Measurements from ENCODE around the gene NANOG. TPM values are rescaled to one million over a fixed set of nuclear protein-coding genes. Genes with fewer than 3 reads are reported as not detected.
"Not testable (repeated sequence)": the region's sequence is repeated elsewhere in the genome, so short reads cannot be mapped to it uniquely, and the experiment has no call there.

Gene NANOG
- total RNA-seq, 4 donors from 2014 or later = 0.26 TPM; not detected in 3

DNA sequence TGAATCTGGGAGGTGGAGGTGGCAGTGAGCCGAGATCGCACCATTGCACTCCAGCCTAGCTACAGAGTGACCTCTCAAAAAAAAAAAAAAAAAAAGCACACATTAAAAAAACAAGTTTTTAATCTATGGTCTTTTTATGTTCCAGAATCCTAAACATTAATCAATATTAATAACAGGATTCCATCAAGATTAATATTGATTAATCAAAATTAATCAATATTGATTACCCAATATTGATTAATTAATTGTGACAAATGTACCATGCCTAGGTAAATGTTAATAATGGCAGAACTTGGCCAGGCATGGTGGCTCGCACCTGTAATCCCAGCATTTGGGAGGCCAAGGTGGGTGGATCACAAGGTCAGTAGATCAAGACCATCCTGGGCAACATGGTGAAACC lies 7.9 kb upstream of the NANOG start:
- Histone ChIP-seq H3K27me3 (peaks cover 0 to 4% (median 0%) of the 10 kb centered on the region in 4 donors), H3K4me1 (no peaks in the 10 kb centered on the region), H3K27ac (no peak overlapping the region), H3K4me3 (no peak overlapping the region), H3K36me3 (no peaks in the 10 kb centered on the region), H3K9me3 (no peaks in the 10 kb centered on the region)
- intact Hi-C loops (cut with DNase I) = no loop called here
- DNase-seq = no peak
- TF ChIP-seq, protein P1, sequence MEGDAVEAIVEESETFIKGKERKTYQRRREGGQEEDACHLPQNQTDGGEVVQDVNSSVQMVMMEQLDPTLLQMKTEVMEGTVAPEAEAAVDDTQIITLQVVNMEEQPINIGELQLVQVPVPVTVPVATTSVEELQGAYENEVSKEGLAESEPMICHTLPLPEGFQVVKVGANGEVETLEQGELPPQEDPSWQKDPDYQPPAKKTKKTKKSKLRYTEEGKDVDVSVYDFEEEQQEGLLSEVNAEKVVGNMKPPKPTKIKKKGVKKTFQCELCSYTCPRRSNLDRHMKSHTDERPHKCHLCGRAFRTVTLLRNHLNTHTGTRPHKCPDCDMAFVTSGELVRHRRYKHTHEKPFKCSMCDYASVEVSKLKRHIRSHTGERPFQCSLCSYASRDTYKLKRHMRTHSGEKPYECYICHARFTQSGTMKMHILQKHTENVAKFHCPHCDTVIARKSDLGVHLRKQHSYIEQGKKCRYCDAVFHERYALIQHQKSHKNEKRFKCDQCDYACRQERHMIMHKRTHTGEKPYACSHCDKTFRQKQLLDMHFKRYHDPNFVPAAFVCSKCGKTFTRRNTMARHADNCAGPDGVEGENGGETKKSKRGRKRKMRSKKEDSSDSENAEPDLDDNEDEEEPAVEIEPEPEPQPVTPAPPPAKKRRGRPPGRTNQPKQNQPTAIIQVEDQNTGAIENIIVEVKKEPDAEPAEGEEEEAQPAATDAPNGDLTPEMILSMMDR (IDR thresholded peaks at IDR 0.05) = no peak
- TF ChIP-seq POLR2A (IDR thresholded peaks at IDR 0.05) = no peak
- 63 to 80% methylated on average over 3 of the region's 3 CpGs for WGBS, 2 donors

- Histone ChIP-seq H3K9me3 (no peaks in the 10 kb centered on the region), H3K27me3 (peaks cover 0 to 10% (median 0%) of the 10 kb centered on the region in 4 donors), H3K36me3 (no peaks in the 10 kb centered on the region), H3K4me1 (no peaks in the 10 kb centered on the region), H3K27ac (no peak overlapping the region), H3K4me3 (no peak overlapping the region)
- TF ChIP-seq POLR2A (IDR thresholded peaks at IDR 0.05) = no peak
- TF ChIP-seq, protein P1 (IDR thresholded peaks at IDR 0.05) = no peak
- WGBS, 2 donors = 90 to 100% methylated on average over 1 to 6 of the region's 6 CpGs
- intact Hi-C loops (cut with DNase I) = no loop called here
- DNase-seq = no peak
These were observed 7.1 kb upstream of the NANOG start for GRCh38 chr12:7782055-7782454.

DNA sequence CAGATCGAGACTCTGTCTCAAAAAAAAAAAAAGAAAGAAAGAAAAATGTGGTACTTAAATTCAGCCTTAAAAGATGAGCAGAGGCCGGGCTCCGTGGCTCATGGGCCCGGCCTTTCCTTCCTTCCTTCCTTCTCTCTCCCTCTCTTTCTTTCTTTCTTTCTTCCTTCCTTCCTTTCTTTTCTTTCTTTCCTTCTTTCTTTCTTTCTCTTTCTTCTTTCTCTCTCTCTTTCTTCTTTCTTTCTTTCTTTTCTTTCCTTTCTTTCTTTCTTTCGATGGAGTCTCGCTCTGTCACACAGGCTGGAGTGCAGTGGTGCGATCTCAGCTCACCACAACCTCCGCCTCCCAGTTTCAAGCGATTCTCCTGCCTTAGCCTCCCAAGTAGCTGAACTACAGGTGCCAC lies 5.8 kb upstream of the NANOG start:
- H3K4me3 ChIP-seq; H3K27ac ChIP-seq; H3K36me3 ChIP-seq; H3K9me3 ChIP-seq; H3K4me1 ChIP-seq; intact Hi-C loops (cut with DNase I); DNase-seq: not testable (repeated sequence)
- peaks cover 0 to 24% (median 1%) of the 10 kb centered on the region in 4 donors for H3K27me3 ChIP-seq
- 85 to 87% methylated on average over 8 to 9 of the region's 9 CpGs for WGBS, 2 donors

DNA sequence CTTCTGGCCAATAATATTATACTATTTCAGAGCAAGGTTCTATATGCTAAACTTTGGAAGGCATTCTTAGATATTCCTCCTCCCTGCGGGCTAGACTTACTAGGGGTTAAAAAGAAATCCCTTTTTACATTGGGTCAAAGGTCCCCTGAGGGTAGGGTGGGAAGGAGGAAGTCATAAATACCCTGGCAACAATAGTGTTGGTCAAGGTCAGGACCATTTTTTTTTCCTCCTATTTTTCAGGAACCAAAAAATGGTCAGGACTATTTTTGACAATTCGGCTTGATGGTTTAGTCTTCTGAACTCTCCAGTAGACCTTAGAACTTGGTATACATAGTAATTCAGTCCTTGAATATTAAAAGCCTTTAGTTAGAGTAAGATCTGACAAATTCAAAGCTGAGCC lies 4.5 kb upstream of the NANOG start:
- H3K27me3 ChIP-seq = peaks cover 0 to 35% (median 1%) of the 10 kb centered on the region in 4 donors
- no peak overlapping the region for H3K27ac ChIP-seq
- DNase-seq = no peak
- WGBS, 2 donors = 44 to 71% methylated on average over 2 of the region's 2 CpGs
- intact Hi-C loops (cut with DNase I) = no loop called here
- H3K36me3 ChIP-seq = no peaks in the 10 kb centered on the region
- no peak overlapping the region for H3K4me3 ChIP-seq
- peaks cover 0 to 10% (median 4%) of the 10 kb centered on the region in 3 donors for H3K4me1 ChIP-seq
- TF ChIP-seq, protein P1 (IDR thresholded peaks at IDR 0.05) = no peak
- no peak for TF ChIP-seq POLR2A (IDR thresholded peaks at IDR 0.05)
- no peaks in the 10 kb centered on the region for H3K9me3 ChIP-seq

DNA sequence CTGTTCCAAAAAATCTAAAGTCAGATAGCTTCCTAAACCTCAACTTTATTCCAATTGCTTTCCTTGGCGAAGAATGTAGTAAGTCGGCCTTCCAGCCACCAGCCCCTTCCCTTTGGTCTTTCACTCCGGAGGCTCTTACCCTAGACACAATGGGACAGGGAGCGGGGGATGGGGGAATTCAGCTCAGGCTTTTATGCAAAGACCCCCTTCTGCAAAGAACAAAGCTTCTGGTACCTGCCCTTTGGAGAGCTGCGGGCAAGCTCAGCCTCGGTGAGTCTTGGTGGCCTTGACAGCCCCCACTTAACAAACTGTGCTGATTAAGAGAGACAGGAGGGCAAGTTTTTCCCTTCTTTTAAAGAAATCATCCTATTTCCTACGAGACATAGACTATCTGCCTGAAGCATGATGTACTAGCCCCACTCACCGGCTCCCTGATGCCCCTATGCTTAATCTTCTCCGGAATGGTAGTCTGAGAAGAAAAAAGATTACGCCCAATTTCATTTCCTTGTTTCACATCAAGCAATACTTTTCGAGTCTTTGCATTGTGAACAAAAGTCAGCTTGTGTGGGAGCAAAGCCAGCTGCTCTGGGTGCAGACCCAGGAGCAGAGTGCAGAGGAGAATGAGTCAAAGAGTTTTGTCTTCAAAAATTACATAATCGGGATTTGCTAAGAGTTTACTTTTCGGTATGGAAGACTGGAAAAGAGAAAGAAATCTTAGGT lies 1.5 kb upstream of the NANOG start:
- Histone ChIP-seq H3K27ac (no peak overlapping the region), H3K4me1 (peaks cover 0 to 10% (median 4%) of the 10 kb centered on the region in 3 donors), H3K4me3 (no peak overlapping the region), H3K36me3 (no peaks in the 10 kb centered on the region), H3K9me3 (no peaks in the 10 kb centered on the region), H3K27me3 (peaks cover 0 to 58% (median 1%) of the 10 kb centered on the region in 4 donors)
- TF ChIP-seq POLR2A (IDR thresholded peaks at IDR 0.05) = no peak
- TF ChIP-seq, protein P1 (IDR thresholded peaks at IDR 0.05) = no peak
- 20 to 33% methylated on average over 9 to 13 of the region's 13 CpGs for whole genome bisulfite sequencing, 2 donors
- no peak for DNase-seq
- intact Hi-C loops (cut with DNase I) = no loop called here

Data from esophagus squamous epithelium (tissue), 5 donors.